OCI-M2 (cell line): Measurements from ENCODE around the gene TRIL.

ENCODE experiments used
- DNase-seq: peaks from one replicate; lab custom pipeline; 2025; ENCODE audit not compliant: unreplicated experiment; lab: John Stamatoyannopoulos, UW

Gene TRIL

DNA sequence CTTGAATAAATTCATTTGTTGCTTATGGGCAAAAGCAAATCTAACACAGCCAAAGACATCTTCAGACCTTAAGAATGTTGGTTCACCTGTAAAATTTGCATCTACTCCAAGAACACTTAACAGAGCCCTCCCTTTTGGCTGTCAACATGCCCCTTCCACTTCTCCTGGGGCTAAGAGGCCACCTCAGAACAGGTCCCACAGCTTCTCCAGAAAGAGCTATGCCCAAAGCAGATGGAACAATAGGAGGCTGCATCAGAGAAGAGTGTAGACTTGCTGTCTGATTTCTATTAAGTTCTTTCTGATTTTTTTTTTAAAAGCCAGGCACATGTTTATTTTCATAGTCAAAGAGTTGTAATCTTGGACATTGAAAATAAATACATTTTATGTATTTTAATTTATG, 26.1 kb upstream of the TRIL start:
- no peak for DNase-seq

DNA sequence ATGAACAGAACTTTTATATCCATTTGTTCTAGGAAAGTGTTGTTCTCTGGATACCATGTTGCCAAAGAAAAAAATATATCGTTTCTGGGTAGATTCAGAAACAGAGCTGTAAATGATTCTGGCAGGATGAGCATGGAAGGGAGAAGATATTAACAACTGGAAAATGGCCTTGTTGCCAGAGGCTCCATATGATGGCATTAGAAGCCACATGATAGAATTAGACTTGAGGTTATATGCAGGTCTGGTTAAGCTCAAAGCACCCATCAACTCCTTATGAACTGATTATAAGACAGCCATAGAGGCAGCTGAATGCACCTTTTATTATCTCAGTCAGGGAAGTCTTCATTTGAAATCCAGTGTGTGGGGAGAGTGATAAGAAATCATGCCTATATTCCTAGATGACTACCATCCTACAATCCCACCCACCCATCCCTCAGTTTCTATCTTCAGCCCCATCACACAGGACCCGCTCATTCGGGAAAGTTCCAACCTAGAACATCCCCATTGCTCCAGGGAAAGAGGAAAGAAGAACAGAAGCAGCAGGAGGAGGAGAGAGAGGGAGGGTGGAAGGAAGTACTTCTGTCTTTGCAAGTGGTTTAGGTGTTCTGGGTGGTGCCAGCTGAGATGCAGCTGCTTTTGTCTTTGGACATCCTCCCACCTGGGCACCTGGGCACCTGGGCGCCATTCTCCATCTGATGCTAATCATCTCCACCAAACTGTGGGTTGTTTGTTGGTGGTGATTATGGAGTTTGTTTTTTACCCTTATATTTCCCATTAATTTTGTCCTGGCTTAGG, 25.5 kb upstream of the TRIL start:
- no peak for DNase-seq

DNA sequence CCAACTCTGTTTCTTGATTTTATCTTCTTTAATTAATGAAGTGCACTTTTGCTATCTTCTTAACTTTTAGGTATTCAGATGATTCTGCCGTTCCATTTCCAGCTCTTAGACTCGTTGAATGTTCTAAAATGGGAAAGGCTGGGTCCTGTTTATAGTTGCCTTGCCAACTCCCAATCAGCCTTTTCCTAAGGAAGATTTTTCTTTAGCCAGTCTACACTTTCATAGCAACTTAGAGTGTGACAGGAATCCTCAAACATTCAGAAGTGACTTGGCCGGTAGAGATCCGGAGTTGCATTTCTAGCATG, 23.0 kb upstream of the TRIL start:
- DNase-seq: no peak

DNA sequence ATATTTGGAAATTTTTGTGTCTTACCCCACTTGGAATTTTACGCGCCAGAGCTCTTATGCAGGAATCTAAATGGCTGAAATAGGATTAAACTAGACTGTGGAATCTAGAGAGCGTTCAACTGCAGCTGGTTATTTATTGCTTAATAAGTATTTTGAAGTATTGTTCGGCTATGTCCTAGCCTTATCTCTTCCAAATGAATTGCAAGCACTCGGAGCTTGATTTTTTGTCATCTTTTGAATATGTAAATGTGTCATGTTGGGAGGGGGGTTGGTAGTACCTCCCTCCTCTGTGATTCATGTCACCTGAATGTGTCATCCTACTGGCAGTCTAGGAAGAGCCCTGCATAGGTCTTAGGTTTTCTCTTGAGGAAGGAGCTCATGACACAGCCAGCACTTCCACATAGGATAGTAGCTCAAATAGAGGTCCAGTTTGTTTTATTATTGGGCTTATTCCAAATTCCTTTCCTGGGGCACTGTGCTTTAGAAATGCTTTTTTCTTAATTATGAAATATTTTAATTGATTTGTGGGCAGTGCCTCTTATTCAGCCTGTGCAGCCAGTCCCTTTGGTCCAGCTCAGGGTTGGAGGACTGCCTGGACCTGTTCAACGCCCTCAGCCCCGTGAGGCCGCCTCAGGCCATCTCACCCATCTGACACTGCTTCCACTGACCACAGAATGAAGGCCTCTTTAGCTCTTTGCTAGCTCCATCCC, 22.5 kb upstream of the TRIL start:
- DNase-seq: no peak

DNA sequence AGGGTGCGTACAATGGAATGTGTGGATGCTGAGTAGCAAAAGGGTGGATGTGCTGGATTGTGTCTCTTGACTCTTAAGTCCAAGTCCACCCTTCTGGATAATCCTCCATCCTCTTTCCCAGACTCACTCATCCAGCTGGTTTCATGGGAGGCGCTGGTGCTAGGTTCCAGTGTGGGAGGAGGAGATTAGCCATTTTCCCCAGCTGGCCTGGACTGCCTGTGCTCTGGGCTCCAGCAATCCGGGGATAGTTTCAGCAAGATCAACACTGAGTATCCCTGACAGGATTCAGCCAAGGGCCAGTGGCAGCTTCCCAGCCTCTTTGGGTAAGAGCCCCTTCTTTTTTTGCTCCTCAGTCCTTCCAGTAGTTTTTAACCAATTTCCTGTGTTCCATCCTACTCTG, 21.6 kb upstream of the TRIL start:
- no peak for DNase-seq

DNA sequence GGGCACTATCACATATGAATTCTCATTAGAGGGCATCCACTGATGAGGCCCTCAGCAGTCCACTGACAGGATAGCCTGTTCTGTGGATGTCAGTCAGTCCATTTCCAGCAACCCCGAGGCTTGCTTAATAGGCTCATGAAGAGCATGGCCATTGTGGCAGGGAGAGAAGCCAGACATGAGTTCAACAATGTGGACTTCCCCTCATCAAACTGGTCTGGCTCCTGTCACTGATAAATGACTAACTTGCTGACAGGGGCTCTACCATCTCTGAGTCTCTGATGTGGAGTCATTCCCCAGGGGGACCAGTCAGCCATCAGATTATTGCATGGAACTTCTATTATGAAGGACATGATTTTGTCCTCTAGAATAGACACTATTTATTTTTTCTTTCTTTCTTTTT, 19.8 kb upstream of the TRIL start:
- no peak for DNase-seq

DNA sequence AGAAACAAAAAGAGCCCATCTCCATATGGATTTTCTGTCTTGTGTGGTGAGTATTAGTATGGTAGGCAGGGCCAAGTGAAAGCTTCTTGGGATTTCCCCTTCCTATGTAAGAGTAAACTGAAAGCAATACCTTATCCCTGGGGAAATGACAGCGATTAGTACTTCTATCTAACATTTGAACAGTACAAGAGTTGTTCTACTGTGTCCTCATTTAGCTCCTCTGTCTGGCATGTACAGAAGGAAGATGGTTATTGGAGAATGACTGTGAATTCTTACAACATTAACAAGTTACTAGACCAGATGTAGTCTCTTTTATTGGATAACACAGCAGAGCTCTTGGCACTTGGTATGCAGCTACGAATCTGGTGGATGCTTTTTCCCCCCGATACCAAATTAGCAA, 17.9 kb upstream of the TRIL start:
- no peak for DNase-seq

DNA sequence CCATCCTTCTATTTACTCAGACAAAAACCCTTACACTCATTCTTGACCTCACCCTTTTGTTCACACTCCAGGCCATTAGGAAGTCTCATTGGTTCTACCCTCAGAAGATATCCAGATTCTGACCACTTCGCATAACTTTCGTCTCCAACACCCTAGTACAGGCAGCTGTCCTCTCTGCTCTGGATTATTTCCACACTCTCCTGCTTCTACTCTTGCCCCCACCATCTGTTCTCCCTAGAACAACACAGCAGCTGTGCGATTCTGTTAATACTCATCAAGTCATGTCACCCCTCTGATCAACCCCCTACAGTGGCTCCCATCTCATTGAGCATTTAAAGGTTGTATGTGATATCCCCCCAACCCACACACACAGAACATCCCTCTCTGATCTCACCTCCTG, 15.5 kb upstream of the TRIL start:
- no peak for DNase-seq

DNA sequence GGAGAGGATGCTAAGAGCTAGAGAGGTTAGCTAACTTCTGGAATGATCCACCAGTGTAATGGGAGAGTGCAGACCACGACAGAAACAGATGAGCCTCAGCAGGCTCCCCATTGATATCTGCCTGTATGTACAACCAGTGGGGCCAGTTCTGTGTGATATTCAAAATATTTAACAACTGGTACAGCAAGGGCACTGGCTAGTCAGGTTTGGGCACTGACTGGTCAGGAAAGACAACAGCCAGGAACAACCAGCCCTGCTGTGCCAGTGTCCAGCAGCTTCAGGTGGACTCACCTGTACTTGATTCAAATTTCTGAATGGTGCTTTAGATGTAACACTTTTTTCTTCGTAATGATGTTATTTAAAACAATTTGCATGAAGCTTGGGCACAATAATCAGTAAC, 5.9 kb upstream of the TRIL start:
- DNase-seq: no peak

DNA sequence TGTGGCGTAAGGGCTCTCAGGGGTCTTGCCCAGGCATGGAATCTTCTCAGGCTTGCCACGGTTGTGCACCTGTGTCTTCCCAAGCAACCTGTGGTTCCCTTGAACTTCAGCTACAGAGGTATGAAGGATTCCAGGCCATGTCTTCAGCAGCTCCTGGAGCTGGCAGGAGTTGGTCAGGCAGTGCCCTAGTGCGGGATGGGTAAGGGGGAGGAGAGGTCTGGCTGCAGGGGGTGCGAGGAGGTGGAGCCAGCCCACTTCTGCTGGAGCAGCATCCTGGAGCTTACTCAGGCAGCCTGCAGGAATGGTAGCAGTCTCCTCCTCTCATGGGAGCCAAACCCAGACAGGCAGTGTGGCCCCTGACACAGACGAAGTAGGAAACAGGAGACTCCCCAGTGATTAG, 3.8 kb upstream of the TRIL start:
- no peak for DNase-seq

DNA sequence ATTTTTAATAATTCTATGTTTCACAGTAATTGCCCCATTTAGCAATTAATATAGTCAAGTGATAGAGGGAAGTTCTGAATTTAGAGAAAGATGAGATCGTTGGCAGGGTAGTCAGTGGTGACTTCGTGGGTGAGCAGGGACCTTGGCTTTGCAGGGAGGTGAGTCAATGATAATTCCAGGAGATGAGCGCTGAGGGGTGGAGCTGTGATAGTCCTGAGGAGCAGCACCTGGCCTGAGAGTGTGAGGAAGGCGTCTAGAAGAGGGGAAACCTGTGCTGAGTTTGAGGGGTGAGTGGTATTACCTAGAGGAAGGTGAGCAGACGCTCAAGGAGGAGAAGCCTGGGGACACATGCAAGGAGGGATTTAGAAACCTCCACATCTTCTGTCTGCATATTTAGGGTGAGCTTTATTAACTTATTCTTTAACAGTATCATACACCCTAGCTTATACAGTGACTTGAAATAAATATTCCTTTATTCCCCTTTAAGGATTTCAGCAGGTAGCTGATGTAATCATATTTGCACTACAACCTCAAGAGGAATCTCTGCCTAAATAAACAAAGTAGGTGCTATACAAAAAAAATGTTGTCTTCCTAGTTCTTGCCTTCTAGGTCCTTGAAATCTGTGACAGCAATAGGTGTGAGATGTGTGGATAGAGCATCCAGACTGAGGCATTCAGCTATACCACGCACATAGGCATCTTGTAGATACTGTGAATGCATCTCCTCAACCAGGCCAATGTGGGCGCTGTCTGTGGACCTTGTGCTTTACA, 2.1 kb upstream of the TRIL start:
- DNase-seq: no peak

DNA sequence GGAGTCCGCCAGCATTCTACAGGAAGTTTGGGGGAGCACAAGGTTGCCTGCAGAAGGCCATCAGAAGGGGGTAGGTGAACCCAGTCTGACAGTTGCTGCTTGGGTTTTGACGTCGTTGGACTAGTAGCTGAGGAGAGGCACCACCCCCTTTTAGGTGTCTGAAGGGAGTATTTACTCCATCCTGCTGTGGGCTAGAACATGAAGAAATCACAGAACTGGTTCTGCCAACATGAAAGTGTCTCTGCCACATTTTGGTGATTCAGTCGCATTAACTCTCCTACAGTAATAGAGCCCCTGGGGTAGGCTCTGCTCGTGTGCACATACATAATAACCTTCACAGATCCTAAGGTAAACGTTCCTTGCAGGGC, 834 bp upstream of the TRIL start:
- DNase-seq: no peak

DNA sequence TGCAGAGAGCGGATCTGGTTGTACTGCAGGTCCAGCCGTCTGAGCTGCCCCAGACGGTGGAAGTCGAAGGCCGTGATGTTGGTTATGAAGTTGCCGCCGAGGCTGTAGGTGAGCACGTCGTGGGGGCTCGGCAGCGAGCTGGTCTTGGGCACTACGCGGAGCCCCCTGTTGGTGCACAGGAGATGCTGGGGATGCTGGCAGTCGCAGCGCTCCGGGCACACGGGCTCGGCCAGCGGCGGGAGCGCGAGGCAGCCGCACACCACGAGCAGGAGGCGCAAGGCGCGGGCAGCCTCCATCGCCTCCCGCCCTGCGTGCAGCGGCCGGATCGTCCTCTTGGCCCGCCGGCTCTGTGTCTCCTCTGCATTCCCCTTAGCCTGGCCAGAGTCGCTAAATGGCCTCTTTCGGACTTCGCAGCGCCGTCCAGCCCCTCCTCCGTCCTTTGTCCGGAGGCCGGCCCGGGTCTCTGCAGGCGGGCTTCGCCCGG, 337 bp downstream of the TRIL start:
- no peak for DNase-seq

DNA sequence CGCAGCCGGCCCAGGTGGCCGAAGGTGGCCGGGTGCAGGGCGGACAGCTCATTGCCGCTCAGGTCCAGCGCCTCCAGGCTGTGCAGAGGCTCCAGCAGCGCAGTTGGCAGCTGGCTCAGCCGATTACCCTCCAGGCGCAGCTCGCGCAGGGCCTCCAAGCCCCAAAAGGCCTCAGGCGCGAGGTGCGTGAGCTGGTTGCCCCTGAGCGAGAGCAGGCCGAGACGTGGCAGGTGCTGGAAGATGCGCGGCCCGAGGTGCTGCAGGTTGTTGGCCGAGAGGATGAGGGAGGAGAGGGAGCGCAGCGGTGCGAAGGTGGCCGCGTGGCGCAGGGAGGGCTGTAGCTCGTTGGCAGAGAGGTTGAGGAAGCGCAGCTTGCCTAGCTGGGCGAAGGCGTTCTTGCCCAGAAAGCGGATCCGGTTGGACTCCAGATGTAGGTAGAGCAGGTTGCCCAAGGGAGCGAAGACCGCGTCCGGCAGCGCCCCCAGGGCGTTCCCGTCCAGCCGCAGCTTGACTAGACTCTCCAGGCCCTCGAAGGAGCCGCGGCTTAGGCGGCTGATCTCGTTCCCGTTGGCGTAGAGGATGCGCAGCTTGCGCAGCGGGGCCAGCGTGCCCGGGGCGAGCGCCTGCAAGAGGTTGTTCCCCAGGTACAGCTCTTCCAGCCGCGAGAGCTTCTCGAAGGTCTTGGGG, 923 bp downstream of the TRIL start:
- no peak for DNase-seq

DNA sequence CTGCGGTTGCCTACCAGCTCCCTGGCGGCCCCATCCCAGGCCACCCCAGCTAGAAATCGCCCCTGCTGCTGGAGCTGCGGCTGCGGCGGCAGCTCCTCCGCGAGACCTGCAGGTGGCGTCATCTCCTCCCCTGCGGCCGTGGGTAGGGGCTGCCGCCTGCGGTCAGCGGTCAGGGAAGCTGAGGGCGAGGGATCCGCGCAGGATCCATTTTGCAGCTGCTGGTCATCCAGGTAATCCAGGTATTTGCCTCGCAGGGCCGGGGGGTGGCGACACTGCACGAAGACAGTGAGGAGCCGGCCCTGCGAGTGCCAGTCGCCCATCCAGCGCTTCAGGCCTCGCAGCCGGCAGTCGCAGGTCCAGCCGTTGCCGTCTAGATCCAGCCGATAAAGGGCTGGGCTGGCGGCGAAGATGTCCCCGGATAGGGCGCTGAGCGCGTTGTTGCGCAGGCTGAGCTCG, 1.5 kb downstream of the TRIL start:
- DNase-seq: no peak

DNA sequence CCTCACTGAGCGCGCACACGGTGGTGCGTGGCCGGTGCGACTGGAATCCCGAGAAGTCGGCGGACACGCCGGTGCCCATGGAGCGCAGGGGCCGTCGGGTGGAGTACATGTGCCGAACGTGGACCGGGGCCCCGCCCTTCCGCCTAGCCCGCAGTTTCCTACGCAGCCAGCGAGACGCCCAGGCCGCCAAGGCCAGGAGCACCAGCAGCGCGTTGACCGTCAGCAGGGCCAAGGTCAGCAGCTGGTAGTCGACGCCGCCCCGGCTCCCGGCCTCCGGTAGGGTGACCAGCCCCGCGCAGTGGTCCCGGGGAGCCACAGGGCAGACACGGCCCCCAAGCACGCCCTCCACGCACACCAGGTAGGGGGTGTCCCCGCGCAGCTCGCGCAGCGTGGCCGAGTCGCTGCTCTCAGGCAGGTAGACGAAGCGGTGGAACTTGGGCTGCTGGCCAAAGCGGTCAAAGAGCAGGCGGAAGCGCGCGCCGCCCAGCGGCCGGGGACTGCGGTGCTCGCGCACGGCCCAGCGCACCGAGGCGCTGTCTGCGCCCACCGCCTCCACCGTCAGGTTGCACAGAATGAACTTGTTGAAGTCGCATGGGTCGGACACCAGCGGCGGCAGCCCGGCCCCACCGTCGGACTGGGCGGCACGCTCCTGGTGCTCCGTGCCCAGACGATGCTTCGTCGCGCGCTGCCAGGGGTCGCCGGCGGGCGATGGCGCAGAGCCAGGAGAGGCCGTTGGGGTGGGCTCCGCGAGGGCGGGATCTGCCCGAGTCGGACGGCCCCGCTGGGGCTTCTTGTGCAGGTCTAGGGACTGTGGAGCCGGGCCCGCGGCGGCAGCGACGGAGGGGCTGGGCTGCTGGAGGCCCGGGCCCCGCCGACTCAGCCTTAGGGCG, 2.2 kb downstream of the TRIL start:
- DNase-seq: peak; percentile 18

DNA sequence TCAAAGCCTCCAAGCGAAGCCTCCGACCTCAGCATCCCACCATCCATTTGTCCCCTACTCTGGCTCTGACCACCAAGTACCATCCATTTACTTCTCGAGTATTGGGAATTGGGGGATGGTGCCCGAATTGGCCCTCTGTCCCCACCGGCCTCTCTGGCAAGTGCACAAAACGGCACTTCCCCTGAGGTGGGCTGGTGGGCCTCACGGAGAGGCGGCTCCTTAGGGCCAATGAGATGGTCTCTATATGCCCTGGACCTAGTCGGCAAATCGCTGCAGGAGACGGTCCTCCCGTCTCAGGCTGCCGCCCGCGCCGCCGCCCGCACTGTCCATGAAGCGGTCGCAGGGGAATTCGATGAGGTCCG, 2.8 kb downstream of the TRIL start:
- DNase-seq: no peak

DNA sequence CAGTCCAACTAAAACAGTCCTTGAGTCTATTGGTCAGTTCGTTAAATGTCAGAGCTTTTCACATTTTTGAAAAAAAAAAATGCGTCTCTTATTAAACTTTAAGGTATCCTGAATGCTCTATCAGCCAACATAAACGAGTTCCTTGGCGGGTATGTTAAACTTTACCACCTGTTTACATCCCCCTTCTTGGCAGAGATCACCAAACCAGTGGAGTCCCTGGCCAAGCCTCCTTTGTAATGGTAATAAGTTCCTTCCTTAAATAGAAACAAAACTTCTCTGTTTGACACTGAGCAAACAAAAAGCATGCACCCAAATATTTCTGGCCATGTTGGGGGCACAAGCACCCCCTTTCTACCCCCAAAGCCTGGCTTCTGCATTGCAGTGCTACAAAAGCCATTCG, 3.2 kb downstream of the TRIL start:
- no peak for DNase-seq

DNA sequence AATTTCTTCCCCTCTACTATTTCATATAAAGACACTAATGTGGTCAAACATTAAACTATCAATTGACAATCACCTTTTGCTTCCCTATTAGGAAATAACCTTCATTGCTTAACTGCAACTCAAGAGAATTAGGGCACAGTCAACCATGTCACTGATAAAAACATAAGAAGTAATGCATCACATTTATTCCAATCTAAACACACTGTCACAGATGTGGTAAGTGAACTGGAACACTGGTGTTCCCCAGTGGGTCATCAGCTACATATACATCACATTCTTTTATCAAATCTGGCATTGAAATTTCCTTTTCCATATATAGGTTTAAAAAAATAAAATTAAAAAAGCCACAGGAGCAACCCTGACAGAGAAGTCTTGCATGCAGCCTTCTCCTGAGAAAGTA, 3.7 kb downstream of the TRIL start:
- no peak for DNase-seq

DNA sequence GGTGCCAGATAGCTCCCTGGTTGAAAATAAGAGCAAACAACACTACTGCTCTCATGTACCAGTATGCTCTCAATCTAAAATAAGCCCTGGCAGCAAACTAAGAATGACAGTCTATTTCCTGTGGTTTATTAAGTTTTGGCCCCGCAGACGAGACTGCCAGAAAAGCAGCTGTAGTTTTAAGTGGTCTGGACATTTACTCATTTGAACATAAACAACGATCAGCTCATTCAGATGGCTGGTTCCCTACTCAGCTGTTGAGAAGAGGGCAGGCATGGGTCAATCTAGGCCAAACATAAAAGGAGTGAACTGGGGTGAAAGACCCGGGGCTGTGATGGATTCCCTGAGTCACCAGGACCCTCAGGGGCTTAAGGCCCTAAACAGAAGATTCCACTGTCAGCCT, 4.5 kb downstream of the TRIL start:
- DNase-seq: no peak

DNA sequence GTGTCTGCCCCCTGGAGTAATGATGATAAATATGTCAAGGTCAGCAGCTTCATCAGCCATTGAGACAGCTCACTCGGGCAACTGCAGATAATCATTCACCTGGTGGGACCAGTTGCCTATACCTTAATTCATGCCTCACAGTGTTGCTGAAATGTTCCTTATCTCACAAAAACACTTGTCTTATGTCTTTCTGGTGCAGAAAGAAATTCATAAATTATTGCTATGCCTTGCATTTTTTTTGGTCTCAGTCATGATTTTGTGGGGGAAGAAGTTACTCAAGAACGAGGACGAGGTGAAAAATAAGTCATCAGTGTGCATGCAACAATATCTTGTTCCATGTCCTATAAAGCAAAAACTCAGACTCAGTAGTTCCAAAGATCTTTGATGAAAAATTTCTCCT, 16.0 kb downstream of the TRIL start:
- DNase-seq: no peak
